Fibroblast of lung (primary cell): ENCODE data around the gene LMO4. TPM values are rescaled to one million over a fixed set of nuclear protein-coding genes. Genes with fewer than 3 reads are reported as not detected.

ENCODE experiments used
- DNase-seq, 2 donors: peaks; one replicate each; pipeline versions ENCODE4 v3.0.0 to v3.0.0-alpha.2; 2010; ENCODE audit warnings: low read depth in 2 of 2
- H2AFZ ChIP-seq: 2 replicates; pipeline ENCODE4 v1.5.1; 2012; ENCODE audit warnings: low read length, control low read depth, inconsistent platforms
- H3K27ac ChIP-seq: 2 replicates; pipeline ENCODE4 v1.5.1; 2011; ENCODE audit warnings: low read length, control low read depth; ENCODE audit not compliant: insufficient read depth
- H3K27me3 ChIP-seq: 2 replicates; pipeline ENCODE4 v1.5.1; 2011; ENCODE audit warnings: mild to moderate bottlenecking, low read length; ENCODE audit not compliant: control insufficient read depth, insufficient read depth
- H3K36me3 ChIP-seq: 2 replicates; pipeline ENCODE4 v1.5.1; 2011; ENCODE audit warnings: low read length; ENCODE audit not compliant: control insufficient read depth, insufficient read depth
- H3K4me1 ChIP-seq: 2 replicates; pipeline ENCODE4 v1.5.1; 2011; ENCODE audit warnings: low read length; ENCODE audit not compliant: control insufficient read depth, insufficient read depth; ENCODE audit errors: extremely low read depth
- H3K4me2 ChIP-seq: 2 replicates; pipeline ENCODE4 v1.5.1; 2011; ENCODE audit warnings: low read length, control low read depth; ENCODE audit not compliant: insufficient read depth; ENCODE audit errors: extremely low read depth
- H3K4me3 ChIP-seq, 4 experiments: fragments of 200-600 bp in 1 of 4; sonication (generic) in 1 of 4; replicated peaks in 1 of 4; 2 replicates each; pipeline ENCODE4 v1.5.1; 2011 to 2016; ENCODE audit warnings: low read length in 4 of 4, low read depth in 3 of 4, mild to moderate bottlenecking in 3 of 4, control low read depth in 2 of 4, inconsistent platforms in 1 of 4, mixed read lengths in 1 of 4; ENCODE audit not compliant: insufficient read depth in 1 of 4; ENCODE audit errors: control extremely low read depth in 1 of 4
- H3K79me2 ChIP-seq: 2 replicates; pipeline ENCODE4 v1.5.1; 2012; ENCODE audit warnings: mild to moderate bottlenecking, low read length, inconsistent platforms; ENCODE audit not compliant: control insufficient read depth, insufficient read depth
- H3K9ac ChIP-seq: 2 replicates; pipeline ENCODE4 v1.5.1; 2011; ENCODE audit warnings: mild to moderate bottlenecking, low read length, control low read depth; ENCODE audit not compliant: insufficient read depth
- H3K9me3 ChIP-seq: 2 replicates; pipeline ENCODE4 v1.5.1; 2012; ENCODE audit warnings: low read depth, low read length; ENCODE audit not compliant: control insufficient read depth, insufficient read depth
- H4K20me1 ChIP-seq: 2 replicates; pipeline ENCODE4 v1.5.1; 2011; ENCODE audit warnings: low read length; ENCODE audit not compliant: control insufficient read depth, insufficient read depth; ENCODE audit errors: extremely low read depth
- EZH2 ChIP-seq: IDR thresholded peaks from 2 replicates; pipeline ENCODE4 v1.5.1; 2012; ENCODE audit warnings: low read length, control low read depth, mild to moderate bottlenecking; ENCODE audit errors: missing control alignments
- polyA plus RNA-seq, 2 donors: library from polyadenylated mRNA; depleted of rRNA in 1 of 2; stranded (reverse) in 1 of 2; unstranded in 1 of 2; fragments of >200 nt; gene quantifications; 2 replicates each; pipeline ENCODE4 v1.2.1, GENCODE V29; 2011 to 2012; ENCODE audit warnings: missing spikeins in 1 of 2
- total RNA-seq: library from RNA; depleted of rRNA; stranded (reverse); fragments of >200 nt; gene quantifications from 2 replicates; pipeline ENCODE4 v1.2.1, GENCODE V29; 2014
- TF ChIP-seq, protein P1 (sequence below), 2 donors: IDR thresholded peaks in 1 of 2; conservative IDR thresholded peaks in 1 of 2; 1 replicate in 1 of 2; 2 replicates in 1 of 2; pipeline ENCODE4 v1.5.1; 2011 to 2012; ENCODE audit warnings: low read length in 2 of 2, control low read depth in 1 of 2, inconsistent platforms in 1 of 2, low read depth in 1 of 2, mild to moderate bottlenecking in 1 of 2

The LMO4 gene
- total and polyA plus RNA-seq, 2 donors (not counting 1 experiment from before 2014, with no cell fraction given), result 61.9 to 91.4 TPM

DNA sequence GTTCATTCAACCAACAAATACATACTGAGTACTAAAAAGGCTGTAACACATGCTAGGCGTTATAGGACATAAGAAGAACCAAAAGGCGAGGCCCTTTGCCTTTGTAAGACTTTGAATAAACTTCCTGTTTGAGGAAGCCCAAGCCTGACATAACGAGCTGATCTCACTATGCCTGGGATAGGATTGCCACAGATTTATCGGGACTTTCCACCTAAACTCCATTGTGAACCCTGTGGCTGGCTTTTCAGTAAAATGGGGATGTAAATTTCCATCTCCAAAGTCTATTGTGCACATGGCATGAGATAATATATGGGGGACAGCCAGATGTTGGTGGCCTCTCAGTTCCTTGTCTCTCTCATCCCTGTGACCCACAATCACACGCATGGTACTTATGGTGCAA lies 41.9 kb downstream of the LMO4 start:
- no peaks in the 10 kb centered on the region for H3K36me3 ChIP-seq
- no peak overlapping the region for H3K4me3 ChIP-seq
- H3K4me2 ChIP-seq, result no peak overlapping the region
- no peak overlapping the region for H2AFZ ChIP-seq
- DNase-seq, result no peak
- no peak overlapping the region for H3K27ac ChIP-seq
- H3K79me2 ChIP-seq, result no peaks in the 10 kb centered on the region
- no peak overlapping the region for H3K9ac ChIP-seq
- TF ChIP-seq, protein P1, sequence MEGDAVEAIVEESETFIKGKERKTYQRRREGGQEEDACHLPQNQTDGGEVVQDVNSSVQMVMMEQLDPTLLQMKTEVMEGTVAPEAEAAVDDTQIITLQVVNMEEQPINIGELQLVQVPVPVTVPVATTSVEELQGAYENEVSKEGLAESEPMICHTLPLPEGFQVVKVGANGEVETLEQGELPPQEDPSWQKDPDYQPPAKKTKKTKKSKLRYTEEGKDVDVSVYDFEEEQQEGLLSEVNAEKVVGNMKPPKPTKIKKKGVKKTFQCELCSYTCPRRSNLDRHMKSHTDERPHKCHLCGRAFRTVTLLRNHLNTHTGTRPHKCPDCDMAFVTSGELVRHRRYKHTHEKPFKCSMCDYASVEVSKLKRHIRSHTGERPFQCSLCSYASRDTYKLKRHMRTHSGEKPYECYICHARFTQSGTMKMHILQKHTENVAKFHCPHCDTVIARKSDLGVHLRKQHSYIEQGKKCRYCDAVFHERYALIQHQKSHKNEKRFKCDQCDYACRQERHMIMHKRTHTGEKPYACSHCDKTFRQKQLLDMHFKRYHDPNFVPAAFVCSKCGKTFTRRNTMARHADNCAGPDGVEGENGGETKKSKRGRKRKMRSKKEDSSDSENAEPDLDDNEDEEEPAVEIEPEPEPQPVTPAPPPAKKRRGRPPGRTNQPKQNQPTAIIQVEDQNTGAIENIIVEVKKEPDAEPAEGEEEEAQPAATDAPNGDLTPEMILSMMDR (conservative IDR thresholded peaks at IDR 0.05 in 1 of 2, IDR thresholded peaks at IDR 0.05 in 1 of 2; ENCODE audit: low read depth in 1 of 2, low read length in 2 of 2), result no peak
- no peak for TF ChIP-seq EZH2
- H3K4me1 ChIP-seq, result no peaks in the 10 kb centered on the region
- H4K20me1 ChIP-seq, result no peaks in the 10 kb centered on the region
- no peaks in the 10 kb centered on the region for H3K27me3 ChIP-seq
- H3K9me3 ChIP-seq, result no peaks in the 10 kb centered on the region

DNA sequence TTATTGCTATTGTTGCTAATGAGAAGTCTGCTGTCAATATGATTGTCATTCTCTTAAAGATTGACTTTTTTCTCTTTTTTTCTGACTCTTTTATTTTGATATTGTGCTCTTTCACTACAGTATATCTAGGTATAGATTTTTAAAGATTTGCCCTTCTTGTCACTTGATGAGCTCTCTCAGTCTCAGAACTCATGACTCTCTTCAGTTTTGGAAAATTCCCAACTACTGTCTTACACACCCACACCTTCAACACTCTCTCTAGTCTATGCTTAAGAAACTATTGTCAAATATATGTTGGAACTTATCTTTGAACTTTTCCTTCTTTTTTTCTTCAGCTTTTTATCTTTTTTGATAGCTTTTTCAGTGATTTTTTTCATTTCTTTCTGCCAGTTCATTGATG lies 50.6 kb downstream of the LMO4 start:
- no peak overlapping the region for H3K27ac ChIP-seq

DNA sequence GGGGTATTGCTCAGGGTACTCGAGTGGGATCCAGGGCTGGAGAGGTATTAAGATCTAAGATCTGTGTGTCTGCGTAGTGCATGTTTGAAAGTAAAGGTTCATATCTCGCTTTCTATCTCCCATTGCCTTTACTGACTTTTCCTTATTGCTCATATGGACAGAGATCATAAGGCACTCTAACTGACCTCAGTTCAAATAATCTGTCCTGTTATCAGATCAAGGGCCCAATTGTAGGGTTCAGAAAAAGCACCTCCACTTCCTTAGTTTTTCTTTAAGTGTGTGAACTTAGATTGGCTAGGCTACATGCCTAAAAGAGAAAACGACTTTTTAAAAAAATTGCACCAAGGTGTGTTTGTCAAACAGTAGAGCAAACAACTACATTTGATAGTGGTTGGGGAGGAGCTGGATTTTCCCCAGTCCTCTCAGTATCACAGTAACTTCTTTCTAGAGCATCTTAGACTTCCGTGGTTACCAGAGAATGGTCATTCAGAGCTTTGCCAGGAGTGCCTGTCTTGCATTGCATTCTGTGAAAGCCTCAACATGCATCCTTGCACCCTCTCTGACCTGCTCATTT lies 57.6 kb downstream of the LMO4 start:
- no peak overlapping the region for H2AFZ ChIP-seq
- DNase-seq, result no peak
- H3K79me2 ChIP-seq, result no peaks in the 10 kb centered on the region
- TF ChIP-seq, protein P1 (conservative IDR thresholded peaks at IDR 0.05 in 1 of 2, IDR thresholded peaks at IDR 0.05 in 1 of 2; ENCODE audit: low read depth in 1 of 2, low read length in 2 of 2), result no peak
- H3K27me3 ChIP-seq, result no peaks in the 10 kb centered on the region
- no peaks in the 10 kb centered on the region for H3K36me3 ChIP-seq
- no peaks in the 10 kb centered on the region for H3K9me3 ChIP-seq
- no peak overlapping the region for H3K4me3 ChIP-seq
- no peak overlapping the region for H3K4me2 ChIP-seq
- H3K9ac ChIP-seq, result no peak overlapping the region
- H3K4me1 ChIP-seq, result no peaks in the 10 kb centered on the region
- no peaks in the 10 kb centered on the region for H4K20me1 ChIP-seq
- no peak overlapping the region for H3K27ac ChIP-seq

More for the DNA sequence above, 50.6 kb downstream of the LMO4 start:
- Histone ChIP-seq H4K20me1 (no peaks in the 10 kb centered on the region), H2AFZ (no peak overlapping the region), H3K4me2 (no peak overlapping the region), H3K9me3 (no peaks in the 10 kb centered on the region), H3K9ac (no peak overlapping the region), H3K4me1 (no peaks in the 10 kb centered on the region), H3K79me2 (no peaks in the 10 kb centered on the region), H3K36me3 (no peaks in the 10 kb centered on the region), H3K4me3 (no peak overlapping the region), H3K27me3 (no peaks in the 10 kb centered on the region)
- no peak for DNase-seq
- TF ChIP-seq, protein P1 (conservative IDR thresholded peaks at IDR 0.05 in 1 of 2, IDR thresholded peaks at IDR 0.05 in 1 of 2; ENCODE audit: low read depth in 1 of 2, low read length in 2 of 2), result no peak
- TF ChIP-seq EZH2, result no peak
